GM20000 (cell line): ENCODE measurements around the gene FHIT.
"Not testable (repeated sequence)": the region's sequence is repeated elsewhere in the genome, so short reads cannot be mapped to it uniquely, and the experiment has no call there.

Experiments
- DNase-seq: peaks from one replicate; pipeline ENCODE4 v3.0.0; 2012; ENCODE audit warnings: low spot score
- TF ChIP-seq, protein P1 (sequence below): IDR thresholded peaks from 2 replicates; pipeline ENCODE4 v1.5.1; 2012; ENCODE audit warnings: mild to moderate bottlenecking, control low read depth; ENCODE audit errors: extremely low read depth, missing control alignments

The FHIT gene

DNA sequence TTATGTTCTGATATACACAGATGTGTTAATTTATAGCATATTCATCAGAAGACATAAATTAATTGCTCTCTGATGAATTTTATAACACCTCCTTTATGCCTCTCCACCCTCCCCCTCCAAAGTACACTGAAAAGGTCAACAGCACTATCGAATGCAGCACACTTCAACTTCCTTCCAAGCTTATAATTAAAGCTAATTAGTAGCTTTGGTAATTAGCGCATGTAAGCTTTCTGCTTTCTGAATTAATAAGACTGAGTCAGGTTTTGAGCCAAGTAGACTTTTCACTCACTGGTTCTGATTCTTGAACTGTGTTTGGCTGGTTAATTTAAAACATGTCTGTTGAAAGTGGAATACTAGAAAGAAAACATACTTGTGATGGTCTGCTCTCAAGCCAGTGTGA, 1440.6 kb downstream of the FHIT start:
- DNase-seq: no peak
- TF ChIP-seq, protein P1, sequence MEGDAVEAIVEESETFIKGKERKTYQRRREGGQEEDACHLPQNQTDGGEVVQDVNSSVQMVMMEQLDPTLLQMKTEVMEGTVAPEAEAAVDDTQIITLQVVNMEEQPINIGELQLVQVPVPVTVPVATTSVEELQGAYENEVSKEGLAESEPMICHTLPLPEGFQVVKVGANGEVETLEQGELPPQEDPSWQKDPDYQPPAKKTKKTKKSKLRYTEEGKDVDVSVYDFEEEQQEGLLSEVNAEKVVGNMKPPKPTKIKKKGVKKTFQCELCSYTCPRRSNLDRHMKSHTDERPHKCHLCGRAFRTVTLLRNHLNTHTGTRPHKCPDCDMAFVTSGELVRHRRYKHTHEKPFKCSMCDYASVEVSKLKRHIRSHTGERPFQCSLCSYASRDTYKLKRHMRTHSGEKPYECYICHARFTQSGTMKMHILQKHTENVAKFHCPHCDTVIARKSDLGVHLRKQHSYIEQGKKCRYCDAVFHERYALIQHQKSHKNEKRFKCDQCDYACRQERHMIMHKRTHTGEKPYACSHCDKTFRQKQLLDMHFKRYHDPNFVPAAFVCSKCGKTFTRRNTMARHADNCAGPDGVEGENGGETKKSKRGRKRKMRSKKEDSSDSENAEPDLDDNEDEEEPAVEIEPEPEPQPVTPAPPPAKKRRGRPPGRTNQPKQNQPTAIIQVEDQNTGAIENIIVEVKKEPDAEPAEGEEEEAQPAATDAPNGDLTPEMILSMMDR: no peak

DNA sequence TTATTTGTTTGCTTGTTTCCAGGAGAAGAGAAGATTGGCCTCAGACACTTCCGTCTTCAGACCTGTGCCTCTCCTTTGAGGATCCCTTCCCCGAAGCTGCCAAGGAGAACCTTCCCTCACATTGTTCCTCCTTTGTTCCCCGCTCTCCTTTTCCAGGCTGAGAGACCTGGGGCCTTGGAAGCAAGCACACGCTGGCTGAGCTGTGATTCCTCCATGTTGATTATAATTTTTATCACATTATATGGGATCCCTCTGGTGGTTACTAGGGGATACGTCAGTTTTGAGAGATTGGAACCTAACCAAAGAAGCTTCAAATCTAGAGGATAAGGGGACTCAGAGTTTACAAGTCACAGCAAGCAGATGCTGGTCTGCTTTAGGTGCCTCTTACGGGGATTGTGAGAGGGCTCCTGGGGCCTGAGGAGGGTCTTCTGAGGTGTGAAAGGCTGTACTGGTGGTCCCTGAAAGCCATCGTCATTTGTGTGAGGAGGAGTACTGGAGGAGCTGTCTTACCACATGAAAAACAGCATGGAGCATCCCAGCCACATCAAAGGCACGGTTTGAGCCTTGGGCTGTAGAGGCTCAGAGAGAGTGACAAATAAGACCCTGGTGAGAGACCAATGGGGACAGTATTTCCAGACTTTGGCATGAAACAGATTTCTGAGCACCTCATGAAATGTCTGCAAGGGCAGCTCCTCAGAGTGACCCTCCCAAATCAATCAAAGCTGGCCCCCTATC, 1441.4 kb downstream of the FHIT start:
- TF ChIP-seq, protein P1: no peak
- DNase-seq: peak; percentile 6

DNA sequence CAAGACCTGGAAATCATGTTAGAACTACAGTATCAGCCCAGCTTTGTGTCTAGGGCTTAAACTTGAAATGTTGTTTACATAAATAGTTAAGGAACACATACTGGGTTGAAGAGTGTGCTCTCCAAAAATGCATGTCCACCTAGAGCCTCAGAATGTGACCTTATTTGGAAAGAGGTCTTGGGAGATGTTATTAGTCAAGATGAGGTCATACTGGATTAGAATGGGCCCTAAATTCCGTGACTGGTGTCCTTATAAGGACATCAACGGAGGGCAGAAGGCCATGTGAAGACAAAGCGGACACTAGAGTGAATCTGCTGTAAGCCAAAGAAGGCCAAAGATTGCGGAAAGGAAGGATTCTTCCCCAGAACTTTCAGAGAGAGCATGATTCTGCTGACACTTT, 1442.2 kb downstream of the FHIT start:
- TF ChIP-seq, protein P1: no peak
- no peak for DNase-seq

DNA sequence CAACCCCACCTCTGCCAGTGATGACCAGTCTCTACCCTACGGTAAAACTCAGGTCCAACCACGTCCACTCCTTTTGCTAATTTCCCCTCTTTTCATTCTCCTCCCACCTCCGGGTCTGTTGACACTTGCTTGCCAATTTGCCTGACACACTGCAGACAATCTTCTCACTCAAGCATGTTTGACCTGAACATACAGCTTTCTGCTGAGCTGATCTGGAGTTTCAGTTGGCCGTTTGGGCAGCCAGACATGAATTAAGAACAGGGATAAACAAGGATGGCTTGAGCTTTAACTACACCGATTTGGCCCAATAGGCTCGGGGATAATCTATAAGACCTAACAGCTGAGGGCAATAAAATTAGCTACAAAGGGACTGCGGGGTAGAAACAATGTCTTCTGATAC, 1442.8 kb downstream of the FHIT start:
- TF ChIP-seq, protein P1: no peak

DNA sequence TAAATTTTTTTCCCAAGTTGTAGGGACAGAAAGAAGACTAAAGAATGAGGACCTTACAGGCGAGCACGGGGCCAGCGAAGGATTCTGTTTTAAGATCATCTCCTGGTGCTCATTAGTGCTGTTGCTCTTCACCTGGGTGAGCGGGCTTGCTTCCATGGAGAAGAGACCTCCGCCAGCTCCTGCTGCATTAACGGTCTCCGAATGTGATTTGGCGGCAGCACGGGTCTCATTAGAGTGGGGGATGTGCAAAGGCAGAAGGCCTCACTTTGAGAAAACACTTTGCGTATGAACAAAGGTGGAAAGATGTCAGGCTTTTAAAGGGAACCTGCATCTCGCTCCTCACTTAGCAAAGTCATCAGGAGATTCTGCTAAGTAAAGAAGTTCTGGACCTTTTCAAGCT, 1448.0 kb downstream of the FHIT start:
- DNase-seq: no peak
- TF ChIP-seq, protein P1: no peak

More for the DNA sequence above, 1442.8 kb downstream of the FHIT start:
- no peak for DNase-seq

DNA sequence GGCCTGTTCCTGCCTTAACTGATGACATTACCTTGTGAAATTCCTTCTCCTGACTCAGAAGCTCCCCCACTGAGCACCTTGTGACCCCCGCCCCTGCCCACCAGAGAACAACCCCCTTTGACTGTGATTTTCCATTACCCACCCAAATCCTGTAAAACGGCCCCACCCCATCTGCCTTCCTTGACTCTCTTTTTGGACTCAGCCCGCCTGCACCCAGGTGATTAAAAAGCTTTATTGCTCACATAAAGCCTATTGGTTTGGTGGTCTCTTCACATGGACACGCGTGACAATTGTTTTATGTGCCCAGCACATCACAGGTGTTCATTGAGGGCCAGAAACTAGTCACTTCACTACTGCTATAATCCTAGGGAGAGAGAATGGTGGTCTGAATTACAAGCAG, 1448.8 kb downstream of the FHIT start:
- not testable (repeated sequence) for DNase-seq

DNA sequence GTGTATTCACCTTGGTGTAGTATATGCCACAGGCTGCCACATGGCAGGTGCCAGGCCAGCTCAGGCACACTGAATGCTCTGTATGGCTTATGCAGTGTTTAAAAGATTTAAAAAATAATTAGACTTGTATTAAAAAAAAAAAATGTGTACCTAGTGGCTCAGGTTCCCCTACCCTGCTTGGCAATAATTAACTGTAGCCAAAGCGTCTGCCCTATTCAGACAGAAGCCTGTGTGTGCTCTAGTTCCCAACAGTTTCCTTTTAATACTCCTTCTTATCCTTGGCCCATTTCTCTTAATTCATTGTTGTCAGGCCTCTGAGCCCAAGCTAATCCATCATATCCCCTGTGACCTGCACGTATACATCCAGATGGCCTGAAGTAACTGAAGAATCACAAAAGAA, 1449.2 kb downstream of the FHIT start:
- TF ChIP-seq, protein P1: no peak
- no peak for DNase-seq

DNA sequence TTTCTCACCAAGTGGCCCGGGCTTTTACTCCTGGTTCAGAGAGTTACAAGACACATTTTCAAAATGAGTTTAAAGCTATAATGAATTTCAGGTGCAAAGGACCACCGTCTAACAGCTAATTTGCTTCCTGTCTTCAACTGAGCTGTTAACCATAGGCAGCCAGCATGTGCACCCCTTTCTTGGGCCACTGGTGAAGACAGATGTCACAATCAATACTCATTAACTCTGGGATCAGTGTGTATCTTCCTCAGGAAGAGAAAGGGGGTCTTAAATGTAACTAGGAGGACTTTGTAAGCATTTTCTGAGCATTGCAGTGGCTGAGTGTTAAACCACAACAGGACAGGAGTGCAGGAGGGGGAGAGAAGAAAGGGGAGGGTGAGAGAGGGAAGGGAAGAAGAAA, 1450.8 kb downstream of the FHIT start:
- TF ChIP-seq, protein P1: no peak
- no peak for DNase-seq
